Testis (tissue), 3 donors: Measurements from ENCODE around the gene TDRD12. TPM values are rescaled to one million over a fixed set of nuclear protein-coding genes. Genes with fewer than 3 reads are reported as not detected.
"Not testable (repeated sequence)": the region's sequence is repeated elsewhere in the genome, so short reads cannot be mapped to it uniquely, and the experiment has no call there.

ENCODE experiments used
- DNase-seq: peaks from one replicate; pipeline ENCODE4 v3.0.0-alpha.2; 2019
- H3K27ac ChIP-seq, 2 donors: fragments of 200-600 bp; sonication (generic); one replicate each; pipeline ENCODE4 v1.5.1; 2019
- H3K27me3 ChIP-seq: fragments of 200-600 bp; sonication (generic); one replicate; pipeline ENCODE4 v1.5.1; 2019
- H3K36me3 ChIP-seq: fragments of 200-600 bp; sonication (generic); one replicate; pipeline ENCODE4 v1.5.1; 2017; ENCODE audit warnings: low read depth; ENCODE audit errors: missing control alignments
- H3K4me1 ChIP-seq: fragments of 200-600 bp; sonication (generic); one replicate; pipeline ENCODE4 v1.5.1; 2019
- H3K4me3 ChIP-seq, 2 donors: fragments of 200-600 bp; sonication (generic); one replicate each; pipeline ENCODE4 v1.5.1; 2017 to 2019
- H3K9me3 ChIP-seq: fragments of 200-600 bp; sonication (generic); one replicate; pipeline ENCODE4 v1.5.1; 2017
- POLR2A ChIP-seq: fragments of 450-650 bp; IDR thresholded peaks from one replicate; pipeline ENCODE4 v1.6.1; 2017; ENCODE audit warnings: antibody characterized with exemption, mild to moderate bottlenecking, moderate library complexity
- WGBS, 2 donors: methylation state at CpG; one replicate each; pipeline ENCODE4 v1.1.5; 2018; 5-methylcytosine and 5-hydroxymethylcytosine counted together
- intact Hi-C: fragments of 100-400 bp; cut with DNase I; formaldehyde crosslinking; loops from one replicate; pipeline ENCODE4 v1.15.1; 2023; ENCODE audit warnings: low total_unique reads
- polyA plus RNA-seq: library from polyadenylated mRNA; stranded (reverse); fragments of 350-450 nt; fragmentation: Illumina TruSeq; extraction: RNeasy Lipid Tissue Mini Kit (QIAGEN cat#74804); gene quantifications from one replicate; pipeline ENCODE4 v1.2.3, GENCODE V29; 2014; ENCODE audit warnings: low read depth, low replicate concordance; ENCODE audit not compliant: insufficient read depth
- total RNA-seq, 2 donors: library from RNA; depleted of rRNA; stranded (reverse); fragments of >200 nt; gene quantifications; one replicate each; pipeline ENCODE4 v1.2.3, GENCODE V29; 2016
- TF ChIP-seq, protein P1 (sequence below), 3 experiments: fragments of 450-650 bp in 2 of 3; fragments of 200-600 bp in 1 of 3; sonication (generic) in 1 of 3; IDR thresholded peaks; one replicate each; pipeline ENCODE4 v1.5.1; 2016 to 2019; ENCODE audit warnings: antibody characterized with exemption in 3 of 3, mild to moderate bottlenecking in 2 of 3, moderate library complexity in 1 of 3

Gene TDRD12
- total and polyA plus RNA-seq, 3 donors from 2014 or later: 24.3 to 33.4 (median 30.6) TPM

- no peaks in the 10 kb centered on the region for H3K36me3 ChIP-seq
- H3K27ac ChIP-seq: no peak overlapping the region
- no peak for DNase-seq
- TF ChIP-seq, protein P1, sequence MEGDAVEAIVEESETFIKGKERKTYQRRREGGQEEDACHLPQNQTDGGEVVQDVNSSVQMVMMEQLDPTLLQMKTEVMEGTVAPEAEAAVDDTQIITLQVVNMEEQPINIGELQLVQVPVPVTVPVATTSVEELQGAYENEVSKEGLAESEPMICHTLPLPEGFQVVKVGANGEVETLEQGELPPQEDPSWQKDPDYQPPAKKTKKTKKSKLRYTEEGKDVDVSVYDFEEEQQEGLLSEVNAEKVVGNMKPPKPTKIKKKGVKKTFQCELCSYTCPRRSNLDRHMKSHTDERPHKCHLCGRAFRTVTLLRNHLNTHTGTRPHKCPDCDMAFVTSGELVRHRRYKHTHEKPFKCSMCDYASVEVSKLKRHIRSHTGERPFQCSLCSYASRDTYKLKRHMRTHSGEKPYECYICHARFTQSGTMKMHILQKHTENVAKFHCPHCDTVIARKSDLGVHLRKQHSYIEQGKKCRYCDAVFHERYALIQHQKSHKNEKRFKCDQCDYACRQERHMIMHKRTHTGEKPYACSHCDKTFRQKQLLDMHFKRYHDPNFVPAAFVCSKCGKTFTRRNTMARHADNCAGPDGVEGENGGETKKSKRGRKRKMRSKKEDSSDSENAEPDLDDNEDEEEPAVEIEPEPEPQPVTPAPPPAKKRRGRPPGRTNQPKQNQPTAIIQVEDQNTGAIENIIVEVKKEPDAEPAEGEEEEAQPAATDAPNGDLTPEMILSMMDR (IDR thresholded peaks at IDR 0.05): no peak
- TF ChIP-seq POLR2A: no peak
- WGBS, 2 donors: 80 to 92% methylated on average over 5 of the region's 5 CpGs
- intact Hi-C loops: no loop called here
- H3K4me3 ChIP-seq: no peak overlapping the region
- no peaks in the 10 kb centered on the region for H3K4me1 ChIP-seq
- H3K27me3 ChIP-seq: no peaks in the 10 kb centered on the region
- no peaks in the 10 kb centered on the region for H3K9me3 ChIP-seq
These were observed 112.0 kb downstream of the TDRD12 start for GRCh38 chr19:32831611-32832010.

DNA sequence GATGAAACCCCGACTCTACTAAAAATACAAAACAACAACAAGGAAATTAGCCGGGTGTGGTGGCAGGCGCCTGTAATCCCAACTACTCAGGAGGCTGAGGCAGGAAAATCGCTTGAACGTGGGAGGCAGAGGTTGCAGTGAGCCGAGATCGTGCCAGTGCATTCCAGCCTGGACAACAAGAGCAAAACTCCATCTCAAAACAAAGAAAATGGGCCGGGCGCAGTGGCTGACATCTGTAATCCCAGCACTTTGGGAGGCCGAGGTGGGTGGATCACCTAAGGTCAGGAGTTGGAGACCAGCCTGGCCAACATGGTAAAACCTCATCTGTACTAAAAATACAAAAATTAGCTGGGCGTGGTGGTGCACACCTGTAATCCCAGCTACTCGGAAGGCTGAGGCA is 112.5 kb downstream of the TDRD12 start:
- 93 to 95% methylated on average over 12 of the region's 12 CpGs for WGBS, 2 donors
- H3K36me3 ChIP-seq, H3K4me3 ChIP-seq, intact Hi-C loops, H3K4me1 ChIP-seq, H3K9me3 ChIP-seq, H3K27ac ChIP-seq, DNase-seq, H3K27me3 ChIP-seq: not testable (repeated sequence)

DNA sequence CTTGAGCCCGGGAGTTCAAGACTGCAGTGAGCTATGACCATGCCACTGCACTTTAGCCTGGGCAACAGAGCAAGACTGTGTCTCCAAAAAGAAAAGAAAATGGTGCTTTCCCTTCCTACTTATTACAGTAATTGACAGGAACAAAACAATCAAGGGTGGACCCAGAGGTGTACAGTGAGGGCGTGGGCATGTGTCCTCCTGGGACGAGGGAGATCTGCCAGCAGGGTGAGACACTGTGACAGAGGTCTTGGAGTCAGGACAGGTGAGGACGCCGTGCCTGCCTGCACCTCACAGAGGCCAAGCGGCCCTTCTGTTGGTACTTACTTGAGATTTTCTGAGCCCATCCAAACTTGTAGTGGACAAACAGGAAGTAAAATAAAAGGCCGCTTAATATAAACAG is 113.3 kb downstream of the TDRD12 start:
- WGBS, 2 donors: 93 to 94% methylated on average over 7 of the region's 7 CpGs

GRCh38 chr19:32833388-32833787 is 113.8 kb downstream of the TDRD12 start:
- H3K36me3 ChIP-seq, DNase-seq, H3K9me3 ChIP-seq, intact Hi-C loops, H3K27ac ChIP-seq, H3K4me3 ChIP-seq, H3K4me1 ChIP-seq, H3K27me3 ChIP-seq: not testable (repeated sequence)
- 91% methylated on average over 7 of the region's 7 CpGs for WGBS, 2 donors

More for the DNA sequence above, 113.3 kb downstream of the TDRD12 start:
- H3K4me3 ChIP-seq, H3K27me3 ChIP-seq, DNase-seq, H3K9me3 ChIP-seq, intact Hi-C loops, H3K36me3 ChIP-seq, H3K4me1 ChIP-seq, H3K27ac ChIP-seq: not testable (repeated sequence)

DNA sequence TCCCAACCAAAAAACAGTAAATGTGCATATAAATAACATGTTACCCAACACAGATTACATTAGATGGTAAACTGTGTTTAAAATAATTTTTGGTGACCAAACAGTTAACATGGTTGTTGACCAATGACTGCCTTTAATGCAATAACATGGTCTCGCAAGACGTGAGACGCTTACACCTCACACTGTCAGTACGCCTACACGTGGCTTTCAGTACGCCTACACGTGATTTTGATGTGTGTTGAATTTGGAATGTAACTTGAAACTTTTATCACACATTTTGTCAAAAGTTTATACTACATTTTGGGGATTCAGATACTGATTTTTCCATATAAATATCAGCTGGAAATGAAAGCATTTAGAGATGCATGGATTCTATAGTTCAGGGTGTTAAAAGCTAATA is 118.0 kb downstream of the TDRD12 start:
- DNase-seq: no peak

GRCh38 chr19:32842061-32842460 is 122.5 kb downstream of the TDRD12 start:
- Histone ChIP-seq H3K27me3 (no peaks in the 10 kb centered on the region), H3K27ac (no peak overlapping the region), H3K9me3 (no peaks in the 10 kb centered on the region), H3K4me1 (no peaks in the 10 kb centered on the region), H3K36me3 (no peaks in the 10 kb centered on the region), H3K4me3 (no peak overlapping the region)
- TF ChIP-seq POLR2A: no peak
- TF ChIP-seq, protein P1 (IDR thresholded peaks at IDR 0.05): no peak
- intact Hi-C loops: no loop called here
- 70 to 73% methylated on average over 8 of the region's 8 CpGs for WGBS, 2 donors
- DNase-seq: no peak

More for the DNA sequence above, 118.0 kb downstream of the TDRD12 start:
- intact Hi-C loops: no loop called here
- TF ChIP-seq POLR2A: no peak
- TF ChIP-seq, protein P1 (IDR thresholded peaks at IDR 0.05): no peak
- no peak overlapping the region for H3K4me3 ChIP-seq
- WGBS, 2 donors: 85 to 88% methylated on average over 7 of the region's 7 CpGs
- H3K9me3 ChIP-seq: no peaks in the 10 kb centered on the region
- no peaks in the 10 kb centered on the region for H3K27me3 ChIP-seq
- no peak overlapping the region for H3K27ac ChIP-seq
- no peaks in the 10 kb centered on the region for H3K36me3 ChIP-seq
- no peaks in the 10 kb centered on the region for H3K4me1 ChIP-seq
